CD8-positive, alpha-beta memory T cell (primary cell): Measurements from ENCODE around the gene SETSIP. TPM values are rescaled to one million over a fixed set of nuclear protein-coding genes. Genes with fewer than 3 reads are reported as not detected.
"Not testable (repeated sequence)": the region's sequence is repeated elsewhere in the genome, so short reads cannot be mapped to it uniquely, and the experiment has no call there.

Experiments
- CTCF ChIA-PET: fragments of 350-600 bp; sonication (Branson Sonifier 250); formaldehyde crosslinking; loops from one replicate; lab custom pipeline; 2021; ENCODE audit warnings: antibody characterized with exemption; lab: Charles Lee
- POLR2A ChIA-PET: fragments of 350-600 bp; sonication (Branson Sonifier 250); formaldehyde crosslinking; loops from one replicate; lab custom pipeline; 2021; ENCODE audit warnings: antibody characterized with exemption; lab: Charles Lee
- DNase-seq, 5 donors: peaks; one replicate each; pipeline versions ENCODE4 v3.0.0 to v3.0.0-alpha.2; 2020 to 2022; ENCODE audit warnings: mixed read lengths in 1 of 5
- H3K27ac ChIP-seq: one replicate; pipeline ENCODE4 v1.7.0; 2013; ENCODE audit warnings: low read depth, mild to moderate bottlenecking, low read length, moderate library complexity
- H3K27me3 ChIP-seq: 2 replicates; pipeline ENCODE4 v1.7.0; 2013; ENCODE audit warnings: low read length, mild to moderate bottlenecking; ENCODE audit not compliant: insufficient read depth, poor library complexity, severe bottlenecking
- H3K36me3 ChIP-seq: 2 replicates; pipeline ENCODE4 v1.7.0; 2013; ENCODE audit warnings: mild to moderate bottlenecking, low read length, moderate library complexity; ENCODE audit not compliant: insufficient read depth
- H3K4me1 ChIP-seq: 2 replicates; pipeline ENCODE4 v1.7.0; 2013; ENCODE audit warnings: mild to moderate bottlenecking, low read length, moderate library complexity; ENCODE audit not compliant: insufficient read depth
- H3K4me3 ChIP-seq: 2 replicates; pipeline ENCODE4 v1.7.0; 2013; ENCODE audit warnings: mild to moderate bottlenecking, low read length
- H3K9me3 ChIP-seq: 2 replicates; pipeline ENCODE4 v1.7.0; 2013; ENCODE audit warnings: mild to moderate bottlenecking, low read length
- H3K27ac Mint-ChIP-seq, 8 donors: one replicate each; pipeline ENCODE4 v1.8.0; 2020 to 2021; ENCODE audit warnings: mixed read lengths in 8 of 8, mild to moderate bottlenecking in 6 of 8, inconsistent platforms in 3 of 8, moderate library complexity in 3 of 8
- H3K27me3 Mint-ChIP-seq, 2 donors: one replicate each; pipeline ENCODE4 v1.8.0; 2020 to 2021; ENCODE audit warnings: mixed read lengths in 2 of 2, mild to moderate bottlenecking in 1 of 2, moderate library complexity in 1 of 2
- H3K36me3 Mint-ChIP-seq, 3 donors: one replicate each; pipeline ENCODE4 v1.8.0; 2020 to 2021; ENCODE audit warnings: mixed read lengths in 3 of 3, inconsistent platforms in 1 of 3, mild to moderate bottlenecking in 1 of 3
- H3K4me1 Mint-ChIP-seq, 3 donors: one replicate each; pipeline ENCODE4 v1.8.0; 2020 to 2021; ENCODE audit warnings: mixed read lengths in 3 of 3, inconsistent platforms in 1 of 3, mild to moderate bottlenecking in 1 of 3
- H3K4me3 Mint-ChIP-seq, 7 donors: one replicate each; pipeline ENCODE4 v1.8.0; 2020 to 2021; ENCODE audit warnings: mixed read lengths in 7 of 7, mild to moderate bottlenecking in 6 of 7, moderate library complexity in 4 of 7, inconsistent platforms in 2 of 7
- H3K9me3 Mint-ChIP-seq, 5 donors: one replicate each; pipeline ENCODE4 v1.8.0; 2020 to 2022; ENCODE audit warnings: mixed read lengths in 5 of 5, mild to moderate bottlenecking in 3 of 5, moderate library complexity in 2 of 5, inconsistent platforms in 1 of 5
- polyA plus RNA-seq: library from polyadenylated mRNA; unstranded; fragments of 300-500 nt; fragmentation: Illumina TruSeq; gene quantifications from one replicate; pipeline ENCODE4 v1.2.3, GENCODE V29; 2021
- total RNA-seq, 2 experiments: library from RNA; stranded (reverse); gene quantifications; one replicate each; pipeline ENCODE4 v1.2.3, GENCODE V29; 2021

SETSIP gene
- total and polyA plus RNA-seq, 3 experiments from 2014 or later: 0.38 to 0.39 TPM; not detected in 1

DNA sequence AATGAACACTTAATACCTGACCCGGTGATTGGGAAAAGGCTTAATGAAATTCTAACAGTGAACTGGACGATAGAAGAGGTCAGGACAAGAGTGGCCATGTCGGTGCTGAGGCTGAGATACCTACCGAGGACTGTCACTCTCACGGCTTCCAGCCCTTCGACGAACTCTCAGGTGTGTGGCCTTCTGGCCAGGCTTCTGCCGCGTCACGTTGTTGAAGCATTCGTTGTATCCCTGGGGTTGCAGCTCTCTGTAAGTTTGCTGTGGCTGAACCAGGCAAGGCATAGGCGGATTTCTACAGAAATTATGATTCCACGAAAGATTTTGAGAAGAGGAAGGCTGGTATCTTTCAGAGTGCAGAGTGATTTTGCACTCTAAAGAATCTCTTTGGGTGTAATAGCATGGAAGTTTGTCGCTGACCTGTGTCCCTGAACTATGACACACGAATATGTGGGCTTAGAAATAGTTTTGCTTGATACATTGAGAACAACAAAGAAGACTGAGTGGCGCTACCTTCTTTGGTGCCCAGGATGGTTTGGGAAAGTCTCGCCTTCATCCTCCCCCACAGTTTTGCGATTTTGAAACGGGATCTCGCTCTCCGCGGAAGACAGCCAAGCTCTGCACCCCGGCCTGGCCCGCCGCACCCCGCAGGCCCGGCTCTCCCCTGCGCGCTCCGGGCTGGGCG, 45.8 kb downstream of the SETSIP start:
- H3K36me3 ChIP-seq: no peaks in the 10 kb centered on the region
- ChIA-PET CTCF (no interaction called here), POLR2A (no interaction called here)
- H3K27ac ChIP-seq: no peak overlapping the region
- no peaks in the 10 kb centered on the region for H3K9me3 ChIP-seq
- H3K27me3 Mint-ChIP-seq: peaks cover 8 to 35% of the 10 kb centered on the region in 2 donors
- peaks cover 8% of the 10 kb centered on the region for H3K27me3 ChIP-seq
- H3K36me3 Mint-ChIP-seq: peaks cover 0 to 3% (median 2%) of the 10 kb centered on the region in 3 donors
- H3K9me3 Mint-ChIP-seq: no peaks in the 10 kb centered on the region
- H3K4me3 ChIP-seq: peak overlapping the region; percentile 45
- DNase-seq: no peak
- peak overlapping the region; percentile 76 to 90 (median 79) for H3K4me3 Mint-ChIP-seq
- peaks cover 11% of the 10 kb centered on the region for H3K4me1 ChIP-seq
- H3K27ac Mint-ChIP-seq: peak overlapping the region in 3 of 8 donors; percentile 15 to 83 (median 25)
- peaks cover 14 to 16% (median 16%) of the 10 kb centered on the region in 3 donors for H3K4me1 Mint-ChIP-seq

DNA sequence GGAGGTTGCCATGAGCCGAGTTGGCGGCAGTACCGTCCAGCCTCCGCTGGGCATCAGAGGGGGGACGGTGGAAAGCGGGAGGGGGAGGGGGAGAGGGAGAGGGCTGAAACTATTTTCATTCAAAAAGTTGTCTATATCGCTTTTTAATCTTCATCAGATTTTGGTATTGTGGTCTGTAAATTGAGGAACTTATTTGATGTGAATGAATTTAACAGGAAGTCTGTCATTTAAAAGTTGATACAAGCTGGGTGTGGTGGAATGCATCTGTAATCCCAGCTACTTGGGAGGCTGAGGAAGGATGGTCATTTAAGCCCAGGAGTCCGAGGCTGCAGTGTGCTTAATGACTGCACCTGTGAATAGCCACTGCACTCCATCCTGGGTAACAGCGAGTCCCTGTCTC, 48.4 kb downstream of the SETSIP start:
- Histone ChIP-seq H3K4me1 (peaks cover 11% of the 10 kb centered on the region), H3K4me3 (no peak overlapping the region), H3K36me3 (no peaks in the 10 kb centered on the region), H3K27me3 (peaks cover 8% of the 10 kb centered on the region), H3K9me3 (no peaks in the 10 kb centered on the region), H3K27ac (no peak overlapping the region)
- Mint-ChIP-seq H3K27ac (no peak overlapping the region), H3K36me3 (peaks cover 0 to 12% (median 2%) of the 10 kb centered on the region in 3 donors), H3K4me1 (peaks cover 14 to 16% (median 16%) of the 10 kb centered on the region in 3 donors), H3K4me3 (no peak overlapping the region), H3K9me3 (peaks cover 0 to 1% (median 0%) of the 10 kb centered on the region in 5 donors), H3K27me3 (peaks cover 7 to 50% of the 10 kb centered on the region in 2 donors)
- DNase-seq: no peak
- POLR2A ChIA-PET: no interaction called here
- CTCF ChIA-PET: no interaction called here

DNA sequence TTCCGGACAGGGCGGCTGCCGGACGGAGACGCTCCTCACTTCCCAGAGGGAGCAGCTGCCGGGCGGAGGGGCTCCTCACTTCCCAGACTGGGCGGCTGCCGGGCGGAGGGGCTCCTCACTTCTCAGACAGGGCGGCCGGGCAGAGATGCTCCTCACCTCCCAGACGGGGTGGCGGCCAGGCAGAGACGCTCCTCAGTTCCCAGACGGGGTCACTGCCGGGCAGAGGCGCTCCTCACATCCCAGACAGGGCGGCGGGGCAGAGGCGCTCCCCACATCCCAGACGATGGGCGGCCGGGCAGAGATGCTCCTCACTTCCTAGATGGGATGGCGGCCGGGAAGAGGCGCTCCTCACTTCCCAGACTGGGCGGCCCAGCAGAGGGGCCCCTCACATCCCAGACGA, 49.2 kb downstream of the SETSIP start:
- DNase-seq, POLR2A ChIA-PET, H3K4me3 Mint-ChIP-seq, H3K27ac Mint-ChIP-seq, H3K27ac ChIP-seq, H3K9me3 ChIP-seq, H3K27me3 ChIP-seq, CTCF ChIA-PET, H3K4me3 ChIP-seq, H3K36me3 ChIP-seq, H3K9me3 Mint-ChIP-seq: not testable (repeated sequence)
- H3K4me1 Mint-ChIP-seq: peaks cover 14 to 16% (median 14%) of the 10 kb centered on the region in 3 donors
- H3K36me3 Mint-ChIP-seq: peaks cover 0 to 18% (median 2%) of the 10 kb centered on the region in 3 donors
- H3K4me1 ChIP-seq: peaks cover 11% of the 10 kb centered on the region
- H3K27me3 Mint-ChIP-seq: peaks cover 7 to 43% of the 10 kb centered on the region in 2 donors

Other genes starting within 250 kb of the SETSIP start
- 10 to 100 TPM; 28.8 to 29.9 TPM for gene TGFBR3, start 189.3 kb downstream of the SETSIP start, total RNA-seq
- gene TGFBR3, start 189.3 kb downstream of the SETSIP start, polyA plus RNA-seq: 78.5 TPM
- not detected for gene BRDT, start 126.0 kb downstream of the SETSIP start, total RNA-seq
- not detected for gene BRDT, start 126.0 kb downstream of the SETSIP start, polyA plus RNA-seq
- gene EPHX4, start 45.4 kb downstream of the SETSIP start, total RNA-seq: under 1 TPM; 0.15 to 0.62 TPM
- 2.2 TPM for gene EPHX4, start 45.4 kb downstream of the SETSIP start, polyA plus RNA-seq
- 1 to 10 TPM; 1.2 to 1.4 TPM for gene BTBD8, start 4.9 kb upstream of the SETSIP start, total RNA-seq
- gene BTBD8, start 4.9 kb upstream of the SETSIP start, polyA plus RNA-seq: 0.58 TPM
- not detected for gene C1orf146, start 142.5 kb upstream of the SETSIP start, total RNA-seq
- not detected for gene C1orf146, start 142.5 kb upstream of the SETSIP start, polyA plus RNA-seq
- 10 to 100 TPM; 20.1 TPM for gene GLMN, start 223.6 kb upstream of the SETSIP start, total RNA-seq
- gene GLMN, start 223.6 kb upstream of the SETSIP start, polyA plus RNA-seq: 11.1 TPM
- gene RPAP2, start 223.6 kb upstream of the SETSIP start, total RNA-seq: 10 to 100 TPM; 38.6 to 40.7 TPM
- 30.8 TPM for gene RPAP2, start 223.6 kb upstream of the SETSIP start, polyA plus RNA-seq